ENCODE data around the gene MYO1B. TPM values are rescaled to one million over a fixed set of nuclear protein-coding genes. Genes with fewer than 3 reads are reported as not detected.

Gene MYO1B
- total RNA-seq, 3 donors from 2014 or later = 35.1 to 64.8 (median 54.6) TPM

- Histone ChIP-seq H3K4me1 (ENCODE audit: low read depth) (no peaks in the 10 kb centered on the region), H3K4me3 (no peak overlapping the region), H3K9me3 (no peaks in the 10 kb centered on the region), H3K36me3 (ENCODE audit: low read depth) (no peaks in the 10 kb centered on the region)
- ATAC-seq (no peak), DNase-seq (no peak)
- intact Hi-C loops (cut with DNase I, micrococcal nuclease) = no loop called here
- no peak for TF ChIP-seq CTCF (IDR thresholded peaks at IDR 0.05)
Observed at GRCh38 chr2:191360918-191361317, 115.7 kb downstream of the MYO1B start.

- intact Hi-C loops (cut with DNase I, micrococcal nuclease) = no loop called here
- ATAC-seq (no peak), DNase-seq (no peak)
- no peaks in the 10 kb centered on the region for H3K4me1 ChIP-seq (ENCODE audit: low read depth)
- no peaks in the 10 kb centered on the region for H3K36me3 ChIP-seq (ENCODE audit: low read depth)
- no peaks in the 10 kb centered on the region for H3K9me3 ChIP-seq
- TF ChIP-seq CTCF (IDR thresholded peaks at IDR 0.05) = no peak
- no peak overlapping the region for H3K4me3 ChIP-seq
Observed at GRCh38 chr2:191362841-191363240, 117.6 kb downstream of the MYO1B start.

DNA sequence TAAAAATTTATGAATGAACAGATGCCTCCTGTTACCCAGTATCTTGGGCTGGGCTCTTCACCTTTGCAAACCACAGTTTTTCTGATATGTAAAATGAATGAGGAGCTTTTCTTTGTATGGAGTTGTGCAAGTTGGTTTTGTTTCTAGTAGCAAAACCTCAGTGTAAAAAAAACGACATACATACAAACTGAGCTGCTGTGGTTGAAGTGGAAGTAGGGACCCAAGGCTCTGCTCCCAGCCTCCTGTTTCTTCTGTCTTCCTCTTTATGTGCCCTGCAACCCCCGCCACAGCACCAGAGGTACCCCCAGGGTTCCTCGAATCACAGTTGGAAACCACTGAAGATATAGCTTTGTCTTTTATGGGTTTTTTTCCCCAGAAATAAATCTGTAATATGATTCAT, 118.1 kb downstream of the MYO1B start:
- ATAC-seq (no peak), DNase-seq (no peak)
- no peak for TF ChIP-seq CTCF (IDR thresholded peaks at IDR 0.05)
- intact Hi-C loops (cut with DNase I, micrococcal nuclease) = no loop called here
- Histone ChIP-seq H3K9me3 (no peaks in the 10 kb centered on the region), H3K4me1 (ENCODE audit: low read depth) (no peaks in the 10 kb centered on the region), H3K36me3 (ENCODE audit: low read depth) (no peaks in the 10 kb centered on the region), H3K4me3 (no peak overlapping the region)

DNA sequence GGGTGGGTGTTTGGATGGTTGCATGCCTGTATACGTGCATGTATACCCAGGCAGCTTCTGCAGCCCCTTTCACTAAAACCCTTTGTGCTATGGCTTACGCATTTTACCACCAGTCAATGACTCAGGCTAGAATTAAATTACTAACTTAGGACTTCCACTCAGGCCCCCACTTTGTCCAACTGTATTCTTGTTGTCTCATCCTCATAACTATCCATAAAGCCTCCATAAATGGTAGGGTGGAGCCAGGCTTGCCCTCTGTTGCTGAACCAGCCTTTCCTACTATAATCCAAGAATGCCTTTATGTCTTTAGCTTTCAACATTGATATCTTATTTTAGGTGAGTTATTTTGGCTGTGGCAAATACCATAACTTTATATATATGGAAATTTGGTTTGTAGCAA, 119.9 kb downstream of the MYO1B start:
- Histone ChIP-seq H3K36me3 (ENCODE audit: low read depth) (no peaks in the 10 kb centered on the region), H3K4me3 (no peak overlapping the region), H3K9me3 (no peaks in the 10 kb centered on the region), H3K4me1 (ENCODE audit: low read depth) (no peaks in the 10 kb centered on the region)
- ATAC-seq = peak; percentile 58
- no peak for TF ChIP-seq CTCF (IDR thresholded peaks at IDR 0.05)
- DNase-seq = no peak
- intact Hi-C loops (cut with DNase I, micrococcal nuclease) = no loop called here

GRCh38 chr2:191366199-191366598, 121.0 kb downstream of the MYO1B start:
- H3K9me3 ChIP-seq = no peaks in the 10 kb centered on the region
- no peak for DNase-seq
- no peak for TF ChIP-seq CTCF (IDR thresholded peaks at IDR 0.05)
- H3K4me1 ChIP-seq (ENCODE audit: low read depth) = no peaks in the 10 kb centered on the region
- ATAC-seq = no peak
- H3K36me3 ChIP-seq (ENCODE audit: low read depth) = no peaks in the 10 kb centered on the region
- intact Hi-C loops (cut with DNase I, micrococcal nuclease) = no loop called here
- H3K4me3 ChIP-seq = no peak overlapping the region

- Histone ChIP-seq H3K36me3 (ENCODE audit: low read depth) (no peaks in the 10 kb centered on the region), H3K9me3 (no peaks in the 10 kb centered on the region), H3K4me1 (ENCODE audit: low read depth) (no peaks in the 10 kb centered on the region), H3K4me3 (no peak overlapping the region)
- intact Hi-C loops (cut with DNase I, micrococcal nuclease) = no loop called here
- no peak for TF ChIP-seq CTCF (IDR thresholded peaks at IDR 0.05)
- DNase-seq (no peak), ATAC-seq (no peak)
Observed at GRCh38 chr2:191369034-191369433, 123.8 kb downstream of the MYO1B start.

Measured in mucosa of descending colon (tissue), 3 donors.